Measurements from ENCODE around the gene SLX9. TPM values are rescaled to one million over a fixed set of nuclear protein-coding genes. Genes with fewer than 3 reads are reported as not detected.

SLX9 gene
- total and polyA plus RNA-seq, 3 experiments from 2014 or later, result 14.3 to 71.1 (median 68.1) TPM

DNA sequence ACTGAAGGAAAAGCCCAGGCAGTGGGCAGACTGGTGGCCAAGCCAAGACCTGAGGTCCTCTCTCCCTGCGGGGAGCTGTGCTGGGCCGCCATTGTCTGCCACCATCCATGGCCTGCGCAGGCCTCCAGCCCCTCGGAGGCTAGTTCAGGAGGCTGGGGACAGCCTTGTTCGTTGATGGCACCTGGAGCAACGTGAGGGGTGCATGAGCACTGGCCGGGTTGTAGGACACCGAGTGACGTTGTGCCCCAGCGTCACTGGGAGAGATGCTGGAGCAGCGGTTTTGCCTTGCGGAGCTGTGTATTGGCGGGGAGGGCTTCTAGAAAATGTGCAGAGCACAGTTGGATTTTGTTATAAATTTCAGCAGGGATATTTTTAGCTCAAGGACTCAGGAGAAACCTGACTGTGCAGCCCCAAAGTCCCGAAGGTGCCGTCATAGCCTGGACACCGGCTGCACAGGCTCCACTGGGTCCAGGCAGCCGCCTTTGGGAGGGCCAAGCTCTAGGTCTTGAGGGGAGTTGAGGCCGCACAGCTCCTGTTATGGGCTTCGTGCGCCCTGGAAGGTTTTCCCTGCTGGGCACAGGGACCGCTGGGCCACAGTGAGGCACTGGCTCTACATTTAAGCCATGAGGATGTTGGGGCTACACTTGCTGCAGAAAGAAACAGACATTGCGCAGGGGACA, 86.4 kb downstream of the SLX9 start:
- no peaks in the 10 kb centered on the region for H3K36me3 ChIP-seq (ENCODE audit: insufficient read depth, low read length)
- H3K27me3 ChIP-seq (ENCODE audit: insufficient read depth, low read length, poor library complexity, severe bottlenecking), result no peaks in the 10 kb centered on the region
- H3K4me3 ChIP-seq (ENCODE audit: low read length), result no peak overlapping the region
- H3K27ac ChIP-seq (ENCODE audit: low read depth, low read length), result no peak overlapping the region
- H3K4me1 ChIP-seq (ENCODE audit: insufficient read depth, low read length), result no peaks in the 10 kb centered on the region
- peak in 1 of 5 donors; percentile 39 for DNase-seq
- H3K9me3 Mint-ChIP-seq, result peaks cover 5 to 10% (median 9%) of the 10 kb centered on the region in 5 donors
- no peaks in the 10 kb centered on the region for H3K4me1 Mint-ChIP-seq
- H3K4me3 Mint-ChIP-seq, result no peak overlapping the region
- CTCF ChIA-PET, result no interaction called here
- no peak overlapping the region for H3K27ac Mint-ChIP-seq
- peaks cover 0 to 5% (median 0%) of the 10 kb centered on the region in 3 donors for H3K36me3 Mint-ChIP-seq
- POLR2A ChIA-PET, result no interaction called here
- H3K27me3 Mint-ChIP-seq, result peaks cover 5 to 13% of the 10 kb centered on the region in 2 donors
- no peaks in the 10 kb centered on the region for H3K9me3 ChIP-seq (ENCODE audit: low read length)

Other genes with a start within 250 kb of the SLX9 start
- gene KRTAP10-12, start 242.9 kb upstream of the SLX9 start, total RNA-seq, result not detected
- gene KRTAP10-12, start 242.9 kb upstream of the SLX9 start, polyA plus RNA-seq, result not detected
- not detected for gene TSPEAR, start 228.5 kb upstream of the SLX9 start, total RNA-seq
- 0.05 TPM for gene TSPEAR, start 228.5 kb upstream of the SLX9 start, polyA plus RNA-seq
- 100 to 1,000 TPM; 112 to 116 TPM for gene UBE2G2, start 138.2 kb upstream of the SLX9 start, total RNA-seq
- 60.1 TPM for gene UBE2G2, start 138.2 kb upstream of the SLX9 start, polyA plus RNA-seq
- gene SUMO3, start 122.0 kb upstream of the SLX9 start, total RNA-seq, result 10 to 100 TPM; 81.7 to 85.3 TPM
- 88.1 TPM for gene SUMO3, start 122.0 kb upstream of the SLX9 start, polyA plus RNA-seq
- 10 to 100 TPM; 48.2 to 50.8 TPM for gene PTTG1IP, start 66.3 kb upstream of the SLX9 start, total RNA-seq
- 69.8 TPM for gene PTTG1IP, start 66.3 kb upstream of the SLX9 start, polyA plus RNA-seq
- 100 to 1,000 TPM; 159 to 165 TPM for gene ITGB2, start 19.1 kb upstream of the SLX9 start, total RNA-seq
- gene ITGB2, start 19.1 kb upstream of the SLX9 start, polyA plus RNA-seq, result 847 TPM
- 10 to 100 TPM; 28.9 to 29.5 TPM for gene ADARB1, start 134.6 kb downstream of the SLX9 start, total RNA-seq
- 11.8 TPM for gene ADARB1, start 134.6 kb downstream of the SLX9 start, polyA plus RNA-seq

Measured in CD8-positive, alpha-beta memory T cell (primary cell).